NB4 (cell line): ENCODE measurements around the gene C6orf89.

Experiments
- CTCF ChIP-seq: IDR thresholded peaks from one replicate; pipeline ENCODE4 v1.5.1; 2012; ENCODE audit warnings: low read depth, low read length
- MAX ChIP-seq: IDR thresholded peaks from 2 replicates; pipeline ENCODE4 v1.6.1; 2011; ENCODE audit warnings: low read depth, low read length
- MYC ChIP-seq: IDR thresholded peaks from 2 replicates; pipeline ENCODE4 v1.6.1; 2011; ENCODE audit warnings: low read depth, low read length
- POLR2A ChIP-seq: IDR thresholded peaks from 2 replicates; pipeline ENCODE4 v1.6.1; 2011; ENCODE audit warnings: mild to moderate bottlenecking; ENCODE audit not compliant: insufficient read length; ENCODE audit errors: extremely low read depth

GRCh38 chr6:36920546-36920945 lies 34.8 kb downstream of the C6orf89 start:
- no peak for TF ChIP-seq CTCF
- TF ChIP-seq POLR2A: no peak
- no peak for TF ChIP-seq MAX
- TF ChIP-seq MYC: no peak
